ENCODE data around the gene VPS35. TPM values are rescaled to one million over a fixed set of nuclear protein-coding genes. Genes with fewer than 3 reads are reported as not detected.

VPS35 gene
- total RNA-seq = 88.9 and 102 TPM in 2 replicates

GRCh38 chr16:46688654-46689364, at the start of gene VPS35:
Gene VPS35, minus strand, starts transcription at chr16:46689178. Its CDS starts 45 bp downstream, at chr16:46689133.

GRCh38 chr16:46689365-46690280, 645 bp upstream of the VPS35 start, which contains the start of gene ORC6:
Gene ORC6, plus strand, starts transcription at chr16:46689659. Its CDS starts 47 bp downstream, at chr16:46689706.

GRCh38 chr16:46621006-46621933, 67.7 kb downstream of the VPS35 start, which contains the start of gene SHCBP1:
Gene SHCBP1, minus strand, starts transcription at chr16:46621379. Its CDS starts 20 bp downstream, at chr16:46621359.

Other genes with a start within 250 kb of the VPS35 start
- gene SHCBP1, start 67.8 kb downstream of the VPS35 start, total RNA-seq = 3.9 and 4.4 TPM in 2 replicates
- 2.7 and 3.3 TPM in 2 replicates for gene ORC6, start 481 bp upstream of the VPS35 start, total RNA-seq
- 0.09 and 0.11 TPM in 2 replicates for gene MYLK3, start 59.2 kb upstream of the VPS35 start, total RNA-seq
- gene C16orf87, start 142.0 kb upstream of the VPS35 start, total RNA-seq = 9.1 and 9.3 TPM in 2 replicates
- gene GPT2, start 195.2 kb upstream of the VPS35 start, total RNA-seq = 2.3 and 4.0 TPM in 2 replicates